ENCODE results near the gene FGF12.

FGF12 gene

GRCh38 chr3:192487033-192487432, 240.3 kb downstream of the FGF12 start:
- DNase-seq, result no peak

DNA sequence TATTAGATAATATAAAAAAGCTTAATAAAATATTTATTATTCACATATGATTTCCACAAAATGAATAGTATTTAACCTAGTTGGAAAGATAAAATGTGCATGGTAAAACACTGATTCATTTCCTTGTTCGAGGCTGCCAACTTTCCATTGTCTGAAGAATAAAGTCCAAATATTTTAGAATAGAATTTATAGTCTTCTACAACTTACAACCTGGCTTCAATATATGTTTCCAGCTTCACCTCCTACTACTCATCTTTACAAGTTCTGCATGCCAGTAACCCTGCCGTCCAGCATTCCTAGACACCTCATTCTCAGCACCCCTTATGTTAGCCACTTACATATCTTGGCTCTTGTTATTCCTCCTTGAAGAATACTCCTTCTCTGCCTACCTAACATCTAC, 244.5 kb downstream of the FGF12 start:
- DNase-seq, result no peak

GRCh38 chr3:192482391-192482790, 244.9 kb downstream of the FGF12 start:
- DNase-seq, result no peak

DNA sequence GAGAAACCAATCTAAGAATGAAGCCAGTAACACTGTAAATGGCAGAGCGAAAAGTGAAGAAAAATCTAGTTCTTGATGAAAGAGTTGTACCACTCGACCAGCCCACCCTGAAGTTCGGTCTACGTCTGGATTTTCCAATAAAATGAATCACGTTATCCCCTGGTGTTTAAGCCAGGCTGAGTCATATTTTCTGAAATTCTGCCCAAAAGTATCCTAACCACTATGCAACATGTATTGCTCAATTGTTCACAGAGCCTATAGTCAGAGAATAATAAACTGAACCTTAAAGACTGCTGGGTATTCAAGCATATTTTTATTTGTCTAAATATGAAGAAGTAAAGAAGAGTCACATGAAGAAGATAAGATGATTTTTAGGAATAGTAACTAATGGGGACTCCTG, 245.7 kb downstream of the FGF12 start:
- no peak for DNase-seq

GRCh38 chr3:192467230-192468140, 259.9 kb downstream of the FGF12 start:
- DNase-seq, result peak; percentile 12

- no peak for DNase-seq
Measured at GRCh38 chr3:192449036-192449435, 278.3 kb downstream of the FGF12 start.

DNA sequence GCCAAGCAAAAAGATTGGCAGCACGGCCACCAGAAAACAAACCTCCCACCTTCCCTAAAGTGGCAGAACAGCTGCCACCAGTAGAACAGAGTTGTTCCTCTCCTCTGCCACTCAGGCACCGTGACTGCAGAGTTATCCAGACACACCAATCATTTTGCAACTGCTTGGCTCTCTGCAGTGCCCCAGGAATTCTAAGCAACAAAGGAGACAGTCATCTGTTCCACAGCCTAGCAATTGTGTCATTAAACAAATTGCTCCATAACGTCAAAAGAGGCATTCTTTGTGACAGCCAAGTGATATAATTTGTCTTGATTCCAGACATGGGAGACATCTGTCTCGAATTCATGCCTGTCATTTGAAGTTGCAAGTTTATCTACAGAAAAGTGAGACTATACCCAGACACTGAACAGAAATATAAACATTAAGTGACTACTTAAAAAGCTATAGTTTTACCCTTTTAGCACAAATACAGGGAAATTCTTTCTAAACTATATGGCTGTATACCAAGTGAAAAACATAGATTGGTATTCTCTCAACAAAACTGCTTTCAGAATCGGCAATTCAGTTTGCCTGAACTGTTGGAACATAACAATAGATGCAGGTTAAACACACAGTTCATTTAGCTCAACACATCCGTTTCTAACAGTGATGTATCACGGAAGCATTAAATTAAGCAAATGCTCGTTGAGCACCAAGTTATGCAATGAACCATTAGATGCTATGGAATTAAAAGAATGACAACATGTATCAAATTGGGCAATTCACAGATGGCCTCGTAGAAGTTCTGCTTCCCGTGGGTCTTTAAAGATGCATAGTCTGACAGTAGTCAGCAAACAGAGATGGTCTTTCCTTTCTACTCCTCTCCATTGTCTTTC, 281.3 kb downstream of the FGF12 start:
- DNase-seq, result no peak

GRCh38 chr3:192444791-192445106, 282.6 kb downstream of the FGF12 start:
- DNase-seq, result no peak

GRCh38 chr3:192444096-192444790, 283.1 kb downstream of the FGF12 start:
- peak; percentile 12 for DNase-seq

- no peak for DNase-seq
Measured at GRCh38 chr3:192435241-192435640, 292.1 kb downstream of the FGF12 start.

GRCh38 chr3:192434186-192434585, 293.2 kb downstream of the FGF12 start:
- no peak for DNase-seq

GRCh38 chr3:192433704-192434103, 293.6 kb downstream of the FGF12 start:
- DNase-seq, result no peak

- DNase-seq, result no peak
Measured at GRCh38 chr3:192422997-192423342, 304.4 kb downstream of the FGF12 start.

- DNase-seq, result no peak
Measured at GRCh38 chr3:192422321-192422996, 304.9 kb downstream of the FGF12 start.

GRCh38 chr3:192419312-192419711, 308.0 kb downstream of the FGF12 start:
- DNase-seq, result no peak

GRCh38 chr3:192417559-192418055, 309.7 kb downstream of the FGF12 start:
- DNase-seq, result no peak

- no peak for DNase-seq
Measured at GRCh38 chr3:192417017-192417416, 310.3 kb downstream of the FGF12 start.

- DNase-seq, result no peak
Measured at GRCh38 chr3:192413461-192413860, 313.9 kb downstream of the FGF12 start.

- no peak for DNase-seq
Measured at GRCh38 chr3:192410684-192410960, 316.7 kb downstream of the FGF12 start.

DNA sequence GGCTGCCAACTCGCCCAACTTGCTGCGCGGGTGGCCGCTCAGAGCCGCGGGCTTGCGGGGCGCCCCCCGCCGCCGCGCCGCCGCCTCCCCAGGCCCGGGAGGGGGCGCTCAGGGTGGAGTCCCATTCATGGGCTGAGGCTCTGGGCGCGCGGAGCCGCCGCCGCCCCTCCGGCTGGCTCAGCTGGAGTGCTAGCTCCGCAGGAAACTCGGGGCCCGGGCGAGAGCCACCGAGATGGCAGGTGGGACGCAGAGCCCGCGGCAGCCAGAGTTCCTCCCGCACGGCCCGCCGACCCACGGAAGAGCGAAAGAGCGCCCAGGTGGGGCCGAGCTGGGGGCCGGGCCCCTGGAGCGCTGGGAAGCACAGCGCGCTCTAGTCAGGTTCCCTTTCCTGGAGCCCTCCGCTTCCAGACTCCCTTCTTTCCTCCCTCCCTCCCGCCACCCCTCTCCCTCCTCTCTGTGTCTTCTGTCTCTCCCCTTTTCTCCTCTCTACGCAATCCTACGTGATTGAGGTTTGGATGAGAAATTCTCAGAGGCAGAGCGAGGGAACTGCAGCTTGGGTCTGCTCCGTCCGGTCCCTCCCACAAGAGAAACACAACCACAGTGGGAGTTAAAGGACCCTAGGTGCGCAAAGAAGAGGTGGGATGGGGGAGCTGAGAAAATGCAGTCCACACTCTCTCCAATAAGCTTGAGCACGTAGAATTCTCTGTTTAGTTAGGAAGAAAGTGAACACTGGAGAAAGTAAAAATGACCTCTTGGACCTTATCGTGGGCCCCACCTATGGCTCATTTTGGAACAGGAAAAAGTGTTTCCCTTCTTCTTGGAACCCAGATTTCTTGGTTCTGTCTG, 317.3 kb downstream of the FGF12 start:
- DNase-seq, result no peak

- no peak for DNase-seq
Measured at GRCh38 chr3:192409201-192409837, 318.0 kb downstream of the FGF12 start.
